Right ventricle myocardium inferior (tissue), 1 donor: ENCODE measurements around the gene SIAH2. TPM values are rescaled to one million over a fixed set of nuclear protein-coding genes. Genes with fewer than 3 reads are reported as not detected.

Source experiments
- ATAC-seq: fragments of 200-7000 bp; cut with Tn5 transposase; one replicate; pipeline ENCODE4 v1.9.1; 2020; ENCODE audit warnings: mild to moderate bottlenecking, moderate library complexity
- DNase-seq: peaks from one replicate; pipeline ENCODE4 v3.0.0; 2021; ENCODE audit errors: missing footprints
- intact Hi-C: fragments of 100-400 bp; cut with DNase I; formaldehyde crosslinking; loops from one replicate; pipeline ENCODE4 v1.11.0; 2022
- total RNA-seq: library from RNA; stranded (reverse); fragmentation: NEBNext Ultra II Directional; extraction: Animal tissue kit (Norgen Biotek cat#: 25700); gene quantifications from one replicate; pipeline ENCODE4 v1.2.1, GENCODE V29; 2021
- donor health status: DM: no; HTN: yes; CAD: no; lungs with severe emphysema.

The SIAH2 gene
- total RNA-seq, 1 donor from 2014 or later = 20.6 TPM

GRCh38 chr3:150783316-150783715 lies 20.3 kb upstream of the SIAH2 start:
- intact Hi-C loops = loop anchor here (10.0 kb wide), 1 partner anchor 141 kb away; no protein-coding TSS in a partner anchor
- ATAC-seq (no peak), DNase-seq (no peak)

GRCh38 chr3:150779402-150779858 lies 16.5 kb upstream of the SIAH2 start:
- intact Hi-C loops = no loop called here
- ATAC-seq = no peak
- no peak for DNase-seq

- DNase-seq (no peak), ATAC-seq (no peak)
Observed at GRCh38 chr3:150778793-150779401, 15.9 kb upstream of the SIAH2 start.

GRCh38 chr3:150775001-150775599 lies 12.1 kb upstream of the SIAH2 start:
- DNase-seq = no peak
- intact Hi-C loops = no loop called here
- no peak for ATAC-seq

More at GRCh38 chr3:150778793-150779401, 15.9 kb upstream of the SIAH2 start:
- intact Hi-C loops = no loop called here

- intact Hi-C loops = no loop called here
- ATAC-seq = no peak
- DNase-seq = no peak
Observed at GRCh38 chr3:150773616-150774192, 10.7 kb upstream of the SIAH2 start.

- intact Hi-C loops = no loop called here
- ATAC-seq (no peak), DNase-seq (no peak)
Observed at GRCh38 chr3:150771600-150771999, 8.6 kb upstream of the SIAH2 start.

- intact Hi-C loops = no loop called here
- ATAC-seq = no peak
Observed at GRCh38 chr3:150770681-150771080, 7.7 kb upstream of the SIAH2 start.

GRCh38 chr3:150766742-150767141 lies 3.8 kb upstream of the SIAH2 start:
- intact Hi-C loops = no loop called here
- no peak for ATAC-seq
- DNase-seq = no peak

More at GRCh38 chr3:150770681-150771080, 7.7 kb upstream of the SIAH2 start:
- no peak for DNase-seq

GRCh38 chr3:150765949-150766720 lies 3.2 kb upstream of the SIAH2 start:
- ATAC-seq = no peak
- intact Hi-C loops = no loop called here
- no peak for DNase-seq

- intact Hi-C loops = loop anchor here (5.0 kb wide), 2 partner anchors 43 to 218 kb away; partner anchors contain the start of genes EIF2A and SERP1
- ATAC-seq = no peak
- DNase-seq = no peak
Observed at GRCh38 chr3:150764967-150765366, 2.0 kb upstream of the SIAH2 start.

GRCh38 chr3:150764566-150764965 lies 1.6 kb upstream of the SIAH2 start:
- DNase-seq (no peak), ATAC-seq (no peak)
- intact Hi-C loops = loop anchor here (5.0 kb wide), 2 partner anchors 42 to 217 kb away; partner anchors contain the start of genes EIF2A and SERP1

- peak; percentile 89 for DNase-seq
- intact Hi-C loops = loop anchor here (1.0 to 5.0 kb wide), 3 partner anchors 42 to 217 kb away; partner anchors contain the start of genes EIF2A, SELENOT and SERP1
- peak; percentile 70 for ATAC-seq
Observed at GRCh38 chr3:150763841-150764483, 993 bp upstream of the SIAH2 start.

- intact Hi-C loops = loop anchor here (1.0 to 5.0 kb wide), 3 partner anchors 40 to 215 kb away; partner anchors contain the start of genes EIF2A, SELENOT and SERP1
- ATAC-seq = no peak
- peak; percentile 74 for DNase-seq
Observed at GRCh38 chr3:150762662-150763121, 277 bp downstream of the SIAH2 start.

- intact Hi-C loops = loop anchor here (5.0 kb wide), 2 partner anchors 40 to 215 kb away; partner anchors contain the start of genes EIF2A and SERP1
- DNase-seq (peak; percentile 78), ATAC-seq (no peak)
Observed at GRCh38 chr3:150761831-150762661, 923 bp downstream of the SIAH2 start.

- DNase-seq (no peak), ATAC-seq (no peak)
- intact Hi-C loops = loop anchor here (5.0 kb wide), 2 partner anchors 38 to 213 kb away; partner anchors contain the start of genes EIF2A and SERP1
Observed at GRCh38 chr3:150760431-150761200, 2.4 kb downstream of the SIAH2 start.

GRCh38 chr3:150759947-150760346 lies 3.0 kb downstream of the SIAH2 start:
- intact Hi-C loops = loop anchor here (5.0 kb wide), 2 partner anchors 38 to 213 kb away; partner anchors contain the start of genes EIF2A and SERP1
- no peak for ATAC-seq
- DNase-seq = no peak

GRCh38 chr3:150759319-150759718 lies 3.6 kb downstream of the SIAH2 start:
- intact Hi-C loops = no loop called here
- no peak for ATAC-seq

More at GRCh38 chr3:150759319-150759718, 3.6 kb downstream of the SIAH2 start:
- no peak for DNase-seq
